ENCODE measurements around the gene LUC7L3. TPM values are rescaled to one million over a fixed set of nuclear protein-coding genes. Genes with fewer than 3 reads are reported as not detected.

LUC7L3 gene
- total and polyA plus RNA-seq, 10 of the 15 experiments (the other 5 are each of a cell fraction or from before 2014, with no cell fraction given) = 51.3 to 176 (median 149) TPM

DNA sequence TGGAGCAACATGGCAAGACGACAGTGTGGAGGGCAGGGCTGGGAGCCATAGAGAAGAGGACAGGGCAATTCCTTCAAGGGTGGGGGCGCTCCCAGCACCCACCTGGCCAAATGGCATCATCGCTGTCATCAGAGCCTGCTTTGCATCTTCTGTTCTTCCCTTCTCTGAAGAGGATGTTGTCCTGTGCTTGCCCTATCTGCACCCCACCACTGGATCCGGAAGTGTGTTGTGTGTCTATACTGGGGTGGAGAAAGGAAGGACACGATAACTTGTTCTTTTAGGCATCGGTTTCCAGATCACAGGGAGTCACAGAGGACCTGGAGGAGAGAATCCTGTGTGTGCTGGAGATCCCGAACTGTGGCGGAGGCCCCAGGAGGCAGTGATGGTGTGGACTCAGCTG, 73.6 kb downstream of the LUC7L3 start (continued):
- TF ChIP-seq, protein P1, sequence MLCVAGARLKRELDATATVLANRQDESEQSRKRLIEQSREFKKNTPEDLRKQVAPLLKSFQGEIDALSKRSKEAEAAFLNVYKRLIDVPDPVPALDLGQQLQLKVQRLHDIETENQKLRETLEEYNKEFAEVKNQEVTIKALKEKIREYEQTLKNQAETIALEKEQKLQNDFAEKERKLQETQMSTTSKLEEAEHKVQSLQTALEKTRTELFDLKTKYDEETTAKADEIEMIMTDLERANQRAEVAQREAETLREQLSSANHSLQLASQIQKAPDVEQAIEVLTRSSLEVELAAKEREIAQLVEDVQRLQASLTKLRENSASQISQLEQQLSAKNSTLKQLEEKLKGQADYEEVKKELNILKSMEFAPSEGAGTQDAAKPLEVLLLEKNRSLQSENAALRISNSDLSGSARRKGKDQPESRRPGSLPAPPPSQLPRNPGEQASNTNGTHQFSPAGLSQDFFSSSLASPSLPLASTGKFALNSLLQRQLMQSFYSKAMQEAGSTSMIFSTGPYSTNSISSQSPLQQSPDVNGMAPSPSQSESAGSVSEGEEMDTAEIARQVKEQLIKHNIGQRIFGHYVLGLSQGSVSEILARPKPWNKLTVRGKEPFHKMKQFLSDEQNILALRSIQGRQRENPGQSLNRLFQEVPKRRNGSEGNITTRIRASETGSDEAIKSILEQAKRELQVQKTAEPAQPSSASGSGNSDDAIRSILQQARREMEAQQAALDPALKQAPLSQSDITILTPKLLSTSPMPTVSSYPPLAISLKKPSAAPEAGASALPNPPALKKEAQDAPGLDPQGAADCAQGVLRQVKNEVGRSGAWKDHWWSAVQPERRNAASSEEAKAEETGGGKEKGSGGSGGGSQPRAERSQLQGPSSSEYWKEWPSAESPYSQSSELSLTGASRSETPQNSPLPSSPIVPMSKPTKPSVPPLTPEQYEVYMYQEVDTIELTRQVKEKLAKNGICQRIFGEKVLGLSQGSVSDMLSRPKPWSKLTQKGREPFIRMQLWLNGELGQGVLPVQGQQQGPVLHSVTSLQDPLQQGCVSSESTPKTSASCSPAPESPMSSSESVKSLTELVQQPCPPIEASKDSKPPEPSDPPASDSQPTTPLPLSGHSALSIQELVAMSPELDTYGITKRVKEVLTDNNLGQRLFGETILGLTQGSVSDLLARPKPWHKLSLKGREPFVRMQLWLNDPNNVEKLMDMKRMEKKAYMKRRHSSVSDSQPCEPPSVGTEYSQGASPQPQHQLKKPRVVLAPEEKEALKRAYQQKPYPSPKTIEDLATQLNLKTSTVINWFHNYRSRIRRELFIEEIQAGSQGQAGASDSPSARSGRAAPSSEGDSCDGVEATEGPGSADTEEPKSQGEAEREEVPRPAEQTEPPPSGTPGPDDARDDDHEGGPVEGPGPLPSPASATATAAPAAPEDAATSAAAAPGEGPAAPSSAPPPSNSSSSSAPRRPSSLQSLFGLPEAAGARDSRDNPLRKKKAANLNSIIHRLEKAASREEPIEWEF (IDR thresholded peaks at IDR 0.05; ENCODE audit: insufficient replicate concordance, low read depth, low read length) = no peak
- TF ChIP-seq, protein P2, sequence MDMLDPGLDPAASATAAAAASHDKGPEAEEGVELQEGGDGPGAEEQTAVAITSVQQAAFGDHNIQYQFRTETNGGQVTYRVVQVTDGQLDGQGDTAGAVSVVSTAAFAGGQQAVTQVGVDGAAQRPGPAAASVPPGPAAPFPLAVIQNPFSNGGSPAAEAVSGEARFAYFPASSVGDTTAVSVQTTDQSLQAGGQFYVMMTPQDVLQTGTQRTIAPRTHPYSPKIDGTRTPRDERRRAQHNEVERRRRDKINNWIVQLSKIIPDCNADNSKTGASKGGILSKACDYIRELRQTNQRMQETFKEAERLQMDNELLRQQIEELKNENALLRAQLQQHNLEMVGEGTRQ (IDR thresholded peaks at IDR 0.05; ENCODE audit: borderline replicate concordance, low read depth, low read length) = no peak
- TF ChIP-seq MYC (IDR thresholded peaks at IDR 0.05; ENCODE audit: insufficient read depth, insufficient read length, insufficient replicate concordance, low read length, severe bottlenecking) = no peak
- TF ChIP-seq SUZ12 (IDR thresholded peaks at IDR 0.05; ENCODE audit: unreplicated experiment) = no peak
- no peak for TF ChIP-seq IRF4 (IDR thresholded peaks at IDR 0.05; ENCODE audit: low read depth, low read length)

DNA sequence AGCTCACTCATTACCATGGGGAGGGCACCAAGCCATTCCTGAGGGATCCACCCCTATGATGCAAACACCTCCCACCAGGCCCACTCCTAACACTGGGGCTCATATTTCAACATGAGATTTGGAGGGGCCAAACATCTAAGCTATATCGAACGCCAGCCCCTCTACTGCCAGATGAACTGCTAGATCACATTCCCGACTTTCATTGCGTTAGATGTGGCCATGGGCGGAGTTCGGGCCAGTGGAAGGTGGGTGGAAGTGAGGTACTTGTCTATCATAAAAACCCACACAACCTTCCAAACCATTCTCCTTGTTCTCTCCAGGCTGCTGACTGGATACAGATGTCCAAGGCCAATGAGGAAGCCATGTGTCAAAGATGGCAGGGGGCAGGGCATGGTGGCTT, 75.0 kb downstream of the LUC7L3 start:
- POLR2A ChIA-PET = interaction anchor here (0.7 kb wide), 1 partner anchor 377 kb away, joined by 4 read pairs; no protein-coding TSS in a partner anchor
- Histone ChIP-seq H3K79me2 (ENCODE audit: control insufficient read depth, insufficient read depth, low read length) (no peaks in the 10 kb centered on the region), H3K9ac (ENCODE audit: control insufficient read depth, insufficient read depth, low read length) (no peak overlapping the region), H4K20me1 (ENCODE audit: control insufficient read depth, insufficient read depth) (no peaks in the 10 kb centered on the region), H3K36me3 (ENCODE audit: control insufficient read depth in 2 of 2, insufficient read depth in 2 of 2, low read length in 1 of 2) (no peaks in the 10 kb centered on the region), H3K27ac (ENCODE audit: control insufficient read depth, insufficient read depth) (no peak overlapping the region), H3K4me1 (ENCODE audit: control insufficient read depth, insufficient read depth, low read length) (no peaks in the 10 kb centered on the region), H3K27me3 (replicated peaks in 1 of 2; ENCODE audit: control insufficient read depth in 2 of 2, insufficient read depth in 2 of 2, low read length in 1 of 2) (no peaks in the 10 kb centered on the region), H3K4me3 (no peak overlapping the region), H3K4me2 (ENCODE audit: control insufficient read depth, insufficient read depth) (no peak overlapping the region), H2AFZ (ENCODE audit: control insufficient read depth, low read depth, low read length) (no peak overlapping the region), H3K9me3 (replicated peaks; ENCODE audit: control insufficient read depth, insufficient read depth, low read length) (no peaks in the 10 kb centered on the region)
- CTCF ChIA-PET = interaction anchor here (1.2 kb wide), 1 partner anchor 12 kb away, joined by 3 read pairs; no protein-coding TSS in a partner anchor
- RAD21 ChIA-PET (ENCODE audit: unreplicated experiment) = no interaction called here
- FAIRE-seq (no peak), DNase-seq (ENCODE audit: low read depth, low spot score) (no peak), ATAC-seq (no peak)
- intact Hi-C loops (cut with micrococcal nuclease; ENCODE audit: unreplicated experiment) = no loop called here
- 86% methylated on average over 6 of the region's 6 CpGs for WGBS (ENCODE audit: insufficient coverage, insufficient replicate concordance, low lambda C conversion rate, missing lambda C conversion rate)
- BruUV-seq (replicated peaks) = no TSS peak
- in situ Hi-C loops (cut with MboI) = no loop called here
- SMC1A ChIA-PET (ENCODE audit: uncharacterized antibody, unreplicated experiment) = no interaction called here
- TF ChIP-seq WRNIP1 (IDR thresholded peaks at IDR 0.05; ENCODE audit: borderline replicate concordance, low read depth, low read length) = no peak
- no peak for TF ChIP-seq NR2F1 (conservative IDR thresholded peaks at IDR 0.05)
- TF ChIP-seq SREBF2 (IDR thresholded peaks at IDR 0.05; ENCODE audit: low read length) = no peak
- TF ChIP-seq, protein P3, sequence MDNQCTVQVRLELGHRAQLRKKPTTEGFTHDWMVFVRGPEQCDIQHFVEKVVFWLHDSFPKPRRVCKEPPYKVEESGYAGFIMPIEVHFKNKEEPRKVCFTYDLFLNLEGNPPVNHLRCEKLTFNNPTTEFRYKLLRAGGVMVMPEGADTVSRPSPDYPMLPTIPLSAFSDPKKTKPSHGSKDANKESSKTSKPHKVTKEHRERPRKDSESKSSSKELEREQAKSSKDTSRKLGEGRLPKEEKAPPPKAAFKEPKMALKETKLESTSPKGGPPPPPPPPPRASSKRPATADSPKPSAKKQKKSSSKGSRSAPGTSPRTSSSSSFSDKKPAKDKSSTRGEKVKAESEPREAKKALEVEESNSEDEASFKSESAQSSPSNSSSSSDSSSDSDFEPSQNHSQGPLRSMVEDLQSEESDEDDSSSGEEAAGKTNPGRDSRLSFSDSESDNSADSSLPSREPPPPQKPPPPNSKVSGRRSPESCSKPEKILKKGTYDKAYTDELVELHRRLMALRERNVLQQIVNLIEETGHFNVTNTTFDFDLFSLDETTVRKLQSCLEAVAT (IDR thresholded peaks at IDR 0.05) = no peak
- no peak for TF ChIP-seq RUNX3 (IDR thresholded peaks at IDR 0.05; ENCODE audit: low read length)
- TF ChIP-seq MTA3 (IDR thresholded peaks at IDR 0.05; ENCODE audit: borderline replicate concordance, low read length) = no peak
- TF ChIP-seq ZBTB4 (CRISPR knock-in tag; IDR thresholded peaks at IDR 0.05) = no peak

All from GM12878 (cell line).